HEK293 (cell line): ENCODE measurements around the gene TRIM46.

ENCODE experiments used
- FEZF1 ChIP-seq: fragments of 450-650 bp; formaldehyde crosslinking; IDR thresholded peaks from 2 replicates; pipeline ENCODE4 v1.5.1; 2016; ENCODE audit warnings: missing biosample characterization, missing genetic modification characterization
- HOXA7 ChIP-seq: sonication (generic); formaldehyde crosslinking; IDR thresholded peaks from 2 replicates; pipeline ENCODE4 v1.8.1; 2022; ENCODE audit warnings: missing genetic modification reagents, borderline replicate concordance
- KLF1 ChIP-seq: fragments of 450-650 bp; formaldehyde crosslinking; IDR thresholded peaks from 2 replicates; pipeline ENCODE4 v1.5.1; 2016; ENCODE audit warnings: missing biosample characterization, missing genetic modification characterization
- KLF16 ChIP-seq: fragments of 450-650 bp; formaldehyde crosslinking; IDR thresholded peaks from 2 replicates; pipeline ENCODE4 v1.5.1; 2017; ENCODE audit warnings: missing biosample characterization, missing genetic modification characterization
- MEIS1 ChIP-seq: sonication (generic); formaldehyde crosslinking; IDR thresholded peaks from 2 replicates; pipeline ENCODE4 v1.8.1; 2022; ENCODE audit warnings: missing genetic modification reagents, mild to moderate bottlenecking, borderline replicate concordance
- OSR2 ChIP-seq: fragments of 450-650 bp; formaldehyde crosslinking; IDR thresholded peaks from 2 replicates; pipeline ENCODE4 v1.5.1; 2016; ENCODE audit warnings: missing biosample characterization, missing genetic modification characterization
- SP3 ChIP-seq: fragments of 450-650 bp; formaldehyde crosslinking; IDR thresholded peaks from 2 replicates; pipeline ENCODE4 v1.5.1; 2016; ENCODE audit warnings: missing biosample characterization, missing genetic modification characterization
- TRIM28 ChIP-seq: IDR thresholded peaks from 2 replicates; pipeline ENCODE4 v1.6.1; 2011; ENCODE audit warnings: low read length, control low read depth, borderline replicate concordance
- ZBTB1 ChIP-seq: fragments of 450-650 bp; formaldehyde crosslinking; IDR thresholded peaks from 2 replicates; pipeline ENCODE4 v1.5.1; 2016; ENCODE audit warnings: missing biosample characterization, missing genetic modification characterization
- ZBTB48 ChIP-seq: fragments of 450-650 bp; formaldehyde crosslinking; IDR thresholded peaks from 2 replicates; pipeline ENCODE4 v1.5.1; 2016; ENCODE audit warnings: missing biosample characterization, missing genetic modification characterization
- ZFP3 ChIP-seq: fragments of 450-650 bp; formaldehyde crosslinking; IDR thresholded peaks from 2 replicates; pipeline ENCODE4 v1.5.1; 2016; ENCODE audit warnings: low read depth, missing biosample characterization, missing genetic modification characterization
- ZNF121 ChIP-seq: fragments of 450-650 bp; formaldehyde crosslinking; IDR thresholded peaks from 2 replicates; pipeline ENCODE4 v1.5.1; 2016; ENCODE audit warnings: missing biosample characterization, missing genetic modification characterization
- ZNF133 ChIP-seq: fragments of 450-650 bp; formaldehyde crosslinking; IDR thresholded peaks from 2 replicates; pipeline ENCODE4 v1.5.1; 2016; ENCODE audit warnings: missing biosample characterization, missing genetic modification characterization
- ZNF2 ChIP-seq: fragments of 450-650 bp; formaldehyde crosslinking; IDR thresholded peaks from 2 replicates; pipeline ENCODE4 v1.5.1; 2016; ENCODE audit warnings: missing biosample characterization, missing genetic modification characterization
- ZNF24 ChIP-seq: fragments of 450-650 bp; formaldehyde crosslinking; IDR thresholded peaks from 2 replicates; pipeline ENCODE4 v1.5.1; 2016; ENCODE audit warnings: missing biosample characterization, missing genetic modification characterization
- ZNF248 ChIP-seq: fragments of 450-650 bp; formaldehyde crosslinking; IDR thresholded peaks from 2 replicates; pipeline ENCODE4 v1.5.1; 2017; ENCODE audit warnings: missing biosample characterization, missing genetic modification characterization
- ZNF335 ChIP-seq: fragments of 450-650 bp; formaldehyde crosslinking; conservative IDR thresholded peaks from 2 replicates; pipeline ENCODE4 v1.5.1; 2016; ENCODE audit warnings: missing biosample characterization, missing genetic modification characterization
- ZNF350 ChIP-seq: fragments of 450-650 bp; formaldehyde crosslinking; IDR thresholded peaks from 2 replicates; pipeline ENCODE4 v1.5.0; 2017; ENCODE audit warnings: missing biosample characterization, mild to moderate bottlenecking, missing genetic modification characterization
- ZNF548 ChIP-seq: fragments of 450-650 bp; formaldehyde crosslinking; IDR thresholded peaks from 2 replicates; pipeline ENCODE4 v1.5.1; 2016; ENCODE audit warnings: missing biosample characterization, missing genetic modification characterization
- ZNF600 ChIP-seq: fragments of 450-650 bp; formaldehyde crosslinking; IDR thresholded peaks from 2 replicates; pipeline ENCODE4 v1.5.1; 2016; ENCODE audit warnings: missing biosample characterization, missing genetic modification characterization
- ZNF664 ChIP-seq: fragments of 450-650 bp; formaldehyde crosslinking; IDR thresholded peaks from 2 replicates; pipeline ENCODE4 v1.5.1; 2016; ENCODE audit warnings: missing biosample characterization, missing genetic modification characterization
- ZNF76 ChIP-seq: fragments of 450-650 bp; formaldehyde crosslinking; IDR thresholded peaks from 2 replicates; pipeline ENCODE4; 2016; ENCODE audit warnings: low read depth, missing biosample characterization, missing genetic modification characterization, borderline replicate concordance
- ZNF785 ChIP-seq: fragments of 450-650 bp; formaldehyde crosslinking; IDR thresholded peaks from 2 replicates; pipeline ENCODE4 v1.5.1; 2016; ENCODE audit warnings: missing biosample characterization, missing genetic modification characterization
- TF ChIP-seq, protein P1 (sequence below): fragments of 450-650 bp; formaldehyde crosslinking; IDR thresholded peaks from 2 replicates; pipeline ENCODE4 v1.5.1; 2017; ENCODE audit warnings: missing biosample characterization, missing genetic modification characterization
- TF ChIP-seq, protein P2 (sequence below): fragments of 450-650 bp; formaldehyde crosslinking; IDR thresholded peaks from 2 replicates; pipeline ENCODE4 v1.5.1; 2017; ENCODE audit warnings: missing biosample characterization, missing genetic modification characterization
- TF ChIP-seq, protein P3 (sequence below): fragments of 450-650 bp; formaldehyde crosslinking; IDR thresholded peaks from 2 replicates; pipeline ENCODE4 v1.5.1; 2016; ENCODE audit warnings: missing biosample characterization, missing genetic modification characterization
- TF ChIP-seq, protein P4 (sequence below): fragments of 450-650 bp; formaldehyde crosslinking; IDR thresholded peaks from 2 replicates; pipeline ENCODE4 v1.5.1; 2016; ENCODE audit warnings: missing biosample characterization, missing genetic modification characterization
- TF ChIP-seq, protein P5 (sequence below): fragments of 450-650 bp; formaldehyde crosslinking; IDR thresholded peaks from 2 replicates; pipeline ENCODE4 v1.5.1; 2016; ENCODE audit warnings: missing biosample characterization, missing genetic modification characterization
- TF ChIP-seq, protein P6 (sequence below): fragments of 450-650 bp; formaldehyde crosslinking; IDR thresholded peaks from 2 replicates; pipeline ENCODE4 v1.5.1; 2016; ENCODE audit warnings: missing biosample characterization, missing genetic modification characterization

TRIM46 gene

DNA sequence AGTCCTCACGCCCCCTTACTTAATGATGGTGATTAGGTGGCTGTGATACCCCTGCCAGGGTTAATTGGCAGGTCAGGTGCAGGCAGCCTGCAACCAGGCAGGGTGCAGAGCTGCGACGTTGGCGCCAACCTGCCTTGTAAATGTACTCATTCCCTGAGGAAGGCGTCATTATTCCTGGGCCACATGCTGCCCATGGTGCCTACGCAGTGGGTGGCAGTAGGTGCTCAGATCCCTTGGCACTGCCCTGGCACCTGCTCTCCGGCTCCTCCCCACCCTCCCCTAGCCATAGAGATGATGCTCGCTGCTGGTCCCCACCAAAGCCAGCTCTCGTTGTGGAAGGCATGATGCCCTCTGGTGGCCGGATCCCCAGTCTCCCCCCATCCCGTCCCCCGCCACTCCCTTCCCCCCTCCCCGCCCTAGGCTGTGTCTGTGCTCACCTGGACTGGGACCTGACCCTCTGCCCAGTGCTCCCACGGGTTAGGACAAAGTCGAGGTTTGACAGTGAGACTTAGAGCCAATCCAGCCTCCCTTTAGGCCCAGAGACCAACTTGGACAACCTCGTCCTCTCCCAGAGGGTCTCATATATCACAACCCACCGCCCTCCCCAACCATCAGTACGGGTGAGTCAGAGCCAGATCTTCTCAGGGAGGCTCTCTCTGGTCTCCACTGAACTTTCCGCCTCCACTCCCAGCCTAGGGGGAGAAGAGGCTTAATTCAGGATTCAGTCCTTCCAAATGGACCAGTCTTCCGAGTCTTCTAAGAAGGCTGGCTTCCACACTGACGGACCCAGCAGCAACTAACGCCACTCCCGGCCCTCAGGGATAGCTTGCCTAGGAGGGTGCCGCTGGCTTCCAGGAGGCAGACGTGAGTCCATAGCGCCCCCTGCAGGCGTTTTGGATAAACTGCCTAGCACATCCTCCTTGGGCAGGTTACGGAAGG, 6.2 kb upstream of the TRIM46 start (continued):
- TF ChIP-seq, protein P1, sequence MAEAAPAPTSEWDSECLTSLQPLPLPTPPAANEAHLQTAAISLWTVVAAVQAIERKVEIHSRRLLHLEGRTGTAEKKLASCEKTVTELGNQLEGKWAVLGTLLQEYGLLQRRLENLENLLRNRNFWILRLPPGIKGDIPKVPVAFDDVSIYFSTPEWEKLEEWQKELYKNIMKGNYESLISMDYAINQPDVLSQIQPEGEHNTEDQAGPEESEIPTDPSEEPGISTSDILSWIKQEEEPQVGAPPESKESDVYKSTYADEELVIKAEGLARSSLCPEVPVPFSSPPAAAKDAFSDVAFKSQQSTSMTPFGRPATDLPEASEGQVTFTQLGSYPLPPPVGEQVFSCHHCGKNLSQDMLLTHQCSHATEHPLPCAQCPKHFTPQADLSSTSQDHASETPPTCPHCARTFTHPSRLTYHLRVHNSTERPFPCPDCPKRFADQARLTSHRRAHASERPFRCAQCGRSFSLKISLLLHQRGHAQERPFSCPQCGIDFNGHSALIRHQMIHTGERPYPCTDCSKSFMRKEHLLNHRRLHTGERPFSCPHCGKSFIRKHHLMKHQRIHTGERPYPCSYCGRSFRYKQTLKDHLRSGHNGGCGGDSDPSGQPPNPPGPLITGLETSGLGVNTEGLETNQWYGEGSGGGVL, result 0 out of 2 replicates have a peak, but pooled peaks have one; percentile 27
- TF ChIP-seq, protein P2, sequence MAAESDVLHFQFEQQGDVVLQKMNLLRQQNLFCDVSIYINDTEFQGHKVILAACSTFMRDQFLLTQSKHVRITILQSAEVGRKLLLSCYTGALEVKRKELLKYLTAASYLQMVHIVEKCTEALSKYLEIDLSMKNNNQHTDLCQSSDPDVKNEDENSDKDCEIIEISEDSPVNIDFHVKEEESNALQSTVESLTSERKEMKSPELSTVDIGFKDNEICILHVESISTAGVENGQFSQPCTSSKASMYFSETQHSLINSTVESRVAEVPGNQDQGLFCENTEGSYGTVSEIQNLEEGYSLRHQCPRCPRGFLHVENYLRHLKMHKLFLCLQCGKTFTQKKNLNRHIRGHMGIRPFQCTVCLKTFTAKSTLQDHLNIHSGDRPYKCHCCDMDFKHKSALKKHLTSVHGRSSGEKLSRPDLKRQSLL (tag by site-specific recombination), result no peak
- no peak for TF ChIP-seq HOXA7 (CRISPR knock-in tag)
- TF ChIP-seq, protein P3, sequence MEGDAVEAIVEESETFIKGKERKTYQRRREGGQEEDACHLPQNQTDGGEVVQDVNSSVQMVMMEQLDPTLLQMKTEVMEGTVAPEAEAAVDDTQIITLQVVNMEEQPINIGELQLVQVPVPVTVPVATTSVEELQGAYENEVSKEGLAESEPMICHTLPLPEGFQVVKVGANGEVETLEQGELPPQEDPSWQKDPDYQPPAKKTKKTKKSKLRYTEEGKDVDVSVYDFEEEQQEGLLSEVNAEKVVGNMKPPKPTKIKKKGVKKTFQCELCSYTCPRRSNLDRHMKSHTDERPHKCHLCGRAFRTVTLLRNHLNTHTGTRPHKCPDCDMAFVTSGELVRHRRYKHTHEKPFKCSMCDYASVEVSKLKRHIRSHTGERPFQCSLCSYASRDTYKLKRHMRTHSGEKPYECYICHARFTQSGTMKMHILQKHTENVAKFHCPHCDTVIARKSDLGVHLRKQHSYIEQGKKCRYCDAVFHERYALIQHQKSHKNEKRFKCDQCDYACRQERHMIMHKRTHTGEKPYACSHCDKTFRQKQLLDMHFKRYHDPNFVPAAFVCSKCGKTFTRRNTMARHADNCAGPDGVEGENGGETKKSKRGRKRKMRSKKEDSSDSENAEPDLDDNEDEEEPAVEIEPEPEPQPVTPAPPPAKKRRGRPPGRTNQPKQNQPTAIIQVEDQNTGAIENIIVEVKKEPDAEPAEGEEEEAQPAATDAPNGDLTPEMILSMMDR (tag by site-specific recombination), result peak; percentile 92
- TF ChIP-seq ZNF785 (tag by site-specific recombination), result no peak
- no peak for TF ChIP-seq OSR2 (tag by site-specific recombination)
- TF ChIP-seq, protein P4, sequence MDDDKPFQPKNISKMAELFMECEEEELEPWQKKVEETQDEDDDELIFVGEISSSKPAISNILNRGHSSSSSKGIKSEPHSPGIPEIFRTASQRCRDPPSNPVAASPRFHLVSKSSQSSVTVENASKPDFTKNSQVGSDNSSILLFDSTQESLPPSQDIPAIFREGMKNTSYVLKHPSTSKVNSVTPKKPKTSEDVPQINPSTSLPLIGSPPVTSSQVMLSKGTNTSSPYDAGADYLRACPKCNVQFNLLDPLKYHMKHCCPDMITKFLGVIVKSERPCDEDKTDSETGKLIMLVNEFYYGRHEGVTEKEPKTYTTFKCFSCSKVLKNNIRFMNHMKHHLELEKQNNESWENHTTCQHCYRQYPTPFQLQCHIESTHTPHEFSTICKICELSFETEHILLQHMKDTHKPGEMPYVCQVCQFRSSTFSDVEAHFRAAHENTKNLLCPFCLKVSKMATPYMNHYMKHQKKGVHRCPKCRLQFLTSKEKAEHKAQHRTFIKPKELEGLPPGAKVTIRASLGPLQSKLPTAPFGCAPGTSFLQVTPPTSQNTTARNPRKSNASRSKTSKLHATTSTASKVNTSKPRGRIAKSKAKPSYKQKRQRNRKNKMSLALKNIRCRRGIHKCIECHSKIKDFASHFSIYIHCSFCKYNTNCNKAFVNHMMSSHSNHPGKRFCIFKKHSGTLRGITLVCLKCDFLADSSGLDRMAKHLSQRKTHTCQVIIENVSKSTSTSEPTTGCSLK (tag by site-specific recombination), result no peak
- no peak for TF ChIP-seq ZBTB1 (tag by site-specific recombination)
- TF ChIP-seq ZNF133 (tag by site-specific recombination), result no peak
- TF ChIP-seq, protein P5, sequence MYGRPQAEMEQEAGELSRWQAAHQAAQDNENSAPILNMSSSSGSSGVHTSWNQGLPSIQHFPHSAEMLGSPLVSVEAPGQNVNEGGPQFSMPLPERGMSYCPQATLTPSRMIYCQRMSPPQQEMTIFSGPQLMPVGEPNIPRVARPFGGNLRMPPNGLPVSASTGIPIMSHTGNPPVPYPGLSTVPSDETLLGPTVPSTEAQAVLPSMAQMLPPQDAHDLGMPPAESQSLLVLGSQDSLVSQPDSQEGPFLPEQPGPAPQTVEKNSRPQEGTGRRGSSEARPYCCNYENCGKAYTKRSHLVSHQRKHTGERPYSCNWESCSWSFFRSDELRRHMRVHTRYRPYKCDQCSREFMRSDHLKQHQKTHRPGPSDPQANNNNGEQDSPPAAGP (tag by site-specific recombination), result peak; percentile 81; the same call in 1 of the 2 replicates
- TF ChIP-seq ZNF664 (tag by site-specific recombination), result no peak
- TF ChIP-seq ZBTB48, result peak; percentile 79
- peak; percentile 80 for TF ChIP-seq ZNF335 (tag by site-specific recombination)
- peak; percentile 90; the same call in 1 of the 2 replicates for TF ChIP-seq ZNF2 (tag by site-specific recombination)
- peak; percentile 23; the same call in 1 of the 2 replicates for TF ChIP-seq KLF1 (tag by site-specific recombination)
- TF ChIP-seq TRIM28, result no peak
- TF ChIP-seq ZNF600 (tag by site-specific recombination), result peak; percentile 99
- TF ChIP-seq ZNF548 (tag by site-specific recombination), result no peak
- no peak for TF ChIP-seq ZNF121
- TF ChIP-seq SP3 (tag by site-specific recombination), result 0 out of 2 replicates have a peak, but pooled peaks have one; percentile 27
- no peak for TF ChIP-seq ZNF350 (tag by site-specific recombination)
- TF ChIP-seq, protein P6, sequence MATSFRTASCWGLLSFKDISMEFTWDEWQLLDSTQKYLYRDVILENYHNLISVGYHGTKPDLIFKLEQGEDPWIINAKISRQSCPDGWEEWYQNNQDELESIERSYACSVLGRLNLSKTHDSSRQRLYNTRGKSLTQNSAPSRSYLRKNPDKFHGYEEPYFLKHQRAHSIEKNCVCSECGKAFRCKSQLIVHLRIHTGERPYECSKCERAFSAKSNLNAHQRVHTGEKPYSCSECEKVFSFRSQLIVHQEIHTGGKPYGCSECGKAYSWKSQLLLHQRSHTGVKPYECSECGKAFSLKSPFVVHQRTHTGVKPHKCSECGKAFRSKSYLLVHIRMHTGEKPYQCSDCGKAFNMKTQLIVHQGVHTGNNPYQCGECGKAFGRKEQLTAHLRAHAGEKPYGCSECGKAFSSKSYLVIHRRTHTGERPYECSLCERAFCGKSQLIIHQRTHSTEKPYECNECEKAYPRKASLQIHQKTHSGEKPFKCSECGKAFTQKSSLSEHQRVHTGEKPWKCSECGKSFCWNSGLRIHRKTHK (tag by site-specific recombination), result no peak
- TF ChIP-seq ZNF76 (tag by site-specific recombination), result no peak
- TF ChIP-seq ZNF248 (tag by site-specific recombination), result no peak
- no peak for TF ChIP-seq ZFP3 (tag by site-specific recombination)
- TF ChIP-seq ZNF24, result no peak
- TF ChIP-seq FEZF1 (tag by site-specific recombination), result no peak
- no peak for TF ChIP-seq KLF16 (tag by site-specific recombination)
- TF ChIP-seq MEIS1 (CRISPR knock-in tag), result no peak
